Liver (tissue), 9 donors: ENCODE measurements around the gene IFNA16. TPM values are rescaled to one million over a fixed set of nuclear protein-coding genes. Genes with fewer than 3 reads are reported as not detected.
"Not testable (repeated sequence)": the region's sequence is repeated elsewhere in the genome, so short reads cannot be mapped to it uniquely, and the experiment has no call there.

ENCODE experiments used
- DNase-seq: peaks from one replicate; pipeline ENCODE4 v3.0.0-alpha.2; 2017; ENCODE audit warnings: low spot score
- H3K27ac ChIP-seq, 2 donors: one replicate each; pipeline ENCODE4 v1.7.0; 2013; ENCODE audit warnings: inconsistent platforms in 2 of 2, low read length in 2 of 2, control low read depth in 1 of 2, low read depth in 1 of 2, mild to moderate bottlenecking in 1 of 2
- H3K27me3 ChIP-seq, 4 donors: one replicate each; pipeline versions ENCODE4 v1.6.1 to v1.7.0; 2013; ENCODE audit warnings: low read length in 3 of 4, inconsistent platforms in 1 of 4, mild to moderate bottlenecking in 1 of 4, moderate library complexity in 1 of 4; ENCODE audit not compliant: control insufficient read depth in 4 of 4, insufficient read depth in 4 of 4
- H3K36me3 ChIP-seq, 4 donors: one replicate each; pipeline versions ENCODE4 v1.6.1 to v1.7.0; 2013; ENCODE audit warnings: low read length in 3 of 4, mild to moderate bottlenecking in 3 of 4, low read depth in 1 of 4, moderate library complexity in 1 of 4; ENCODE audit not compliant: control insufficient read depth in 4 of 4, insufficient read depth in 3 of 4
- H3K4me1 ChIP-seq, 4 donors: one replicate each; pipeline versions ENCODE4 v1.6.1 to v1.7.0; 2013; ENCODE audit warnings: low read length in 3 of 4, mild to moderate bottlenecking in 3 of 4, moderate library complexity in 1 of 4; ENCODE audit not compliant: control insufficient read depth in 4 of 4, insufficient read depth in 4 of 4
- H3K4me3 ChIP-seq, 3 donors: one replicate each; pipeline versions ENCODE4 v1.6.1 to v1.7.0; 2013; ENCODE audit warnings: low read length in 3 of 3, control low read depth in 1 of 3, low read depth in 1 of 3, mild to moderate bottlenecking in 1 of 3
- H3K9ac ChIP-seq, 2 donors: one replicate each; pipeline ENCODE4 v1.7.0; 2013; ENCODE audit warnings: low read length in 2 of 2, mild to moderate bottlenecking in 2 of 2, moderate library complexity in 2 of 2, control low read depth in 1 of 2, low read depth in 1 of 2
- H3K9me3 ChIP-seq, 4 donors: one replicate each; pipeline versions ENCODE4 v1.6.1 to v1.7.0; 2013; ENCODE audit warnings: low read length in 3 of 4; ENCODE audit not compliant: control insufficient read depth in 4 of 4
- EGR1 ChIP-seq, 2 donors: IDR thresholded peaks; 2 replicates each; pipeline ENCODE4 v1.6.1; 2016 to 2018; ENCODE audit warnings: antibody characterized with exemption in 2 of 2, low read depth in 2 of 2
- FOXA1 ChIP-seq: IDR thresholded peaks from 2 replicates; pipeline ENCODE4 v1.6.1; 2016; ENCODE audit warnings: antibody characterized with exemption
- FOXA2 ChIP-seq: IDR thresholded peaks from 2 replicates; pipeline ENCODE4 v1.6.1; 2016; ENCODE audit warnings: antibody characterized with exemption
- GABPA ChIP-seq, 2 donors: IDR thresholded peaks in 1 of 2; conservative IDR thresholded peaks in 1 of 2; 2 replicates each; pipeline ENCODE4 v1.6.1; 2016; ENCODE audit warnings: antibody characterized with exemption in 2 of 2, mild to moderate bottlenecking in 1 of 2, moderate library complexity in 1 of 2
- HNF4A ChIP-seq, 2 donors: conservative IDR thresholded peaks; 2 replicates each; pipeline ENCODE4 v1.6.1; 2016; ENCODE audit warnings: antibody characterized with exemption in 2 of 2, mild to moderate bottlenecking in 2 of 2
- HNF4G ChIP-seq: IDR thresholded peaks from 2 replicates; pipeline ENCODE4 v1.6.1; 2016; ENCODE audit warnings: antibody characterized with exemption
- MAX ChIP-seq: IDR thresholded peaks from 2 replicates; pipeline ENCODE4 v1.6.1; 2016; ENCODE audit warnings: antibody characterized with exemption
- RAD21 ChIP-seq, 2 donors: IDR thresholded peaks; 2 replicates each; pipeline ENCODE4 v1.6.1; 2016; ENCODE audit warnings: antibody characterized with exemption in 2 of 2, mild to moderate bottlenecking in 2 of 2
- REST ChIP-seq: IDR thresholded peaks from 2 replicates; pipeline ENCODE4 v1.6.1; 2016; ENCODE audit warnings: antibody characterized with exemption, mild to moderate bottlenecking
- SP1 ChIP-seq: IDR thresholded peaks from 2 replicates; pipeline ENCODE4 v1.6.1; 2018; ENCODE audit warnings: antibody characterized with exemption, mild to moderate bottlenecking
- TAF1 ChIP-seq: conservative IDR thresholded peaks from 2 replicates; pipeline ENCODE4 v1.6.1; 2016; ENCODE audit warnings: antibody characterized with exemption, mild to moderate bottlenecking
- YY1 ChIP-seq: IDR thresholded peaks from 2 replicates; pipeline ENCODE4 v1.6.1; 2016; ENCODE audit warnings: antibody characterized with exemption, mild to moderate bottlenecking
- WGBS: extraction: QIAGEN DNeasy Blood & Tissue Kit; methylation state at CpG from one replicate; pipeline ENCODE4 v1.1.7; 2013; 5-methylcytosine and 5-hydroxymethylcytosine counted together
- polyA plus RNA-seq, 2 donors: library from polyadenylated mRNA; stranded (reverse) in 1 of 2; unstranded in 1 of 2; fragments of 200-250 nt in 1 of 2; fragments of >200 nt in 1 of 2; fragmentation: Nextera tagmentation in 1 of 2; extraction: Ambion mirVana in 1 of 2; gene quantifications; one replicate each; pipeline versions ENCODE4 v1.2.1 to v1.2.3, GENCODE V29; 2013 to 2015
- total RNA-seq, 2 donors: library from RNA; depleted of rRNA; stranded (reverse); fragments of >200 nt; gene quantifications; one replicate each; pipeline ENCODE4 v1.2.3, GENCODE V29; 2014
- TF ChIP-seq, protein P1 (sequence below): fragments of 150-350 bp; IDR thresholded peaks from 2 replicates; pipeline ENCODE4 v1.5.1; 2017; ENCODE audit warnings: improper control_type of control experiment, low read depth, low read length; ENCODE audit not compliant: missing input control
- donor health status: healthy.
- donor health status: healthy.
- donor health status: healthy.
- donor health status: healthy.
- donor health status: healthy.

IFNA16 gene
- total and polyA plus RNA-seq, 4 donors: not detected

- H3K27ac ChIP-seq, H3K9ac ChIP-seq, H3K4me1 ChIP-seq, H3K36me3 ChIP-seq, H3K9me3 ChIP-seq, H3K4me3 ChIP-seq, H3K27me3 ChIP-seq, DNase-seq: not testable (repeated sequence)
- WGBS: 34% methylated on average over 8 of the region's 8 CpGs
- peak; percentile 71 to 76 for TF ChIP-seq RAD21 (IDR thresholded peaks at IDR 0.05)
- TF ChIP-seq HNF4A (conservative IDR thresholded peaks at IDR 0.05): peak; percentile 17 to 63
- TF ChIP-seq, protein P1, sequence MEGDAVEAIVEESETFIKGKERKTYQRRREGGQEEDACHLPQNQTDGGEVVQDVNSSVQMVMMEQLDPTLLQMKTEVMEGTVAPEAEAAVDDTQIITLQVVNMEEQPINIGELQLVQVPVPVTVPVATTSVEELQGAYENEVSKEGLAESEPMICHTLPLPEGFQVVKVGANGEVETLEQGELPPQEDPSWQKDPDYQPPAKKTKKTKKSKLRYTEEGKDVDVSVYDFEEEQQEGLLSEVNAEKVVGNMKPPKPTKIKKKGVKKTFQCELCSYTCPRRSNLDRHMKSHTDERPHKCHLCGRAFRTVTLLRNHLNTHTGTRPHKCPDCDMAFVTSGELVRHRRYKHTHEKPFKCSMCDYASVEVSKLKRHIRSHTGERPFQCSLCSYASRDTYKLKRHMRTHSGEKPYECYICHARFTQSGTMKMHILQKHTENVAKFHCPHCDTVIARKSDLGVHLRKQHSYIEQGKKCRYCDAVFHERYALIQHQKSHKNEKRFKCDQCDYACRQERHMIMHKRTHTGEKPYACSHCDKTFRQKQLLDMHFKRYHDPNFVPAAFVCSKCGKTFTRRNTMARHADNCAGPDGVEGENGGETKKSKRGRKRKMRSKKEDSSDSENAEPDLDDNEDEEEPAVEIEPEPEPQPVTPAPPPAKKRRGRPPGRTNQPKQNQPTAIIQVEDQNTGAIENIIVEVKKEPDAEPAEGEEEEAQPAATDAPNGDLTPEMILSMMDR: peak; percentile 44
Observed at GRCh38 chr9:21235468-21236359, 18.6 kb upstream of the IFNA16 start.

- no peak for DNase-seq
- whole genome bisulfite sequencing: 87% methylated on average over 4 of the region's 4 CpGs
- TF ChIP-seq HNF4G (no peak), YY1 (no peak), REST (no peak), MAX (no peak), RAD21 (IDR thresholded peaks at IDR 0.05) (no peak), FOXA1 (no peak), TAF1 (no peak)
Observed at GRCh38 chr9:21234153-21234687, 17.1 kb upstream of the IFNA16 start.

DNA sequence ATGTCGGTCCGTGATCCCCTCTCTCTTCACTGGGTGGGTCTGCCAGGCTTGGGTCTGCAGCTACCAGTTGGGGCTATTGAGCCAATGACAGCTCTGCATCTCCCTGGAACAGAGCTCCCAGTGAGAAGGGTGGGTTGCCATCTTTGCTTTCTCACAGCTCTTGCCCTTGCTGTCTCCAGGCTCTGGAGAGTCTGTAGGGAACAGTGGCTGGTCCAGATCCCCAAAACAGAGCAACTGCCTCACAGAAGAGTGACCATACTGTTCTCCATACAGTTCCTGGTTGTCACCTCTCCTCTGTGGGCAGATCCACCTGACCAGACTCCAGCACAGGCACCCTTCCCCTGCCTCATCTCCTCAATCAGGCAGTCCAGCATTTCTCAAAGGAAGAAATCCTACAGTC is 16.1 kb upstream of the IFNA16 start:
- Histone ChIP-seq H3K27me3 (no peaks in the 10 kb centered on the region), H3K4me3 (no peak overlapping the region), H3K9ac (no peak overlapping the region), H3K9me3 (no peaks in the 10 kb centered on the region), H3K27ac (no peak overlapping the region), H3K36me3 (no peaks in the 10 kb centered on the region), H3K4me1 (no peaks in the 10 kb centered on the region)
- WGBS: 89% methylated on average over 2 of the region's 2 CpGs
- TF ChIP-seq GABPA (IDR thresholded peaks at IDR 0.05 in 1 of 2, conservative IDR thresholded peaks at IDR 0.05 in 1 of 2) (no peak), YY1 (no peak), FOXA1 (no peak), RAD21 (IDR thresholded peaks at IDR 0.05) (no peak), SP1 (no peak), EGR1 (IDR thresholded peaks at IDR 0.05; ENCODE audit: low read depth in 2 of 2) (no peak), HNF4G (no peak), FOXA2 (no peak)
- DNase-seq: no peak

More at GRCh38 chr9:21234153-21234687, 17.1 kb upstream of the IFNA16 start:
- no peaks in the 10 kb centered on the region for H3K36me3 ChIP-seq
- no peaks in the 10 kb centered on the region for H3K27me3 ChIP-seq
- H3K4me1 ChIP-seq: no peaks in the 10 kb centered on the region
- no peaks in the 10 kb centered on the region for H3K9me3 ChIP-seq
- H3K27ac ChIP-seq: no peak overlapping the region
- no peak overlapping the region for H3K9ac ChIP-seq
- no peak overlapping the region for H3K4me3 ChIP-seq
